ENCODE measurements around the gene MRI1.
"Not testable (repeated sequence)": the region's sequence is repeated elsewhere in the genome, so short reads cannot be mapped to it uniquely, and the experiment has no call there.

The MRI1 gene

GRCh38 chr19:13764101-13764807, at the start of gene MRI1:
TSS of gene MRI1 (plus strand) at chr19:13764522. CDS start at chr19:13764589, 67 bp downstream.
- peak; percentile 67 for DNase-seq (ENCODE audit: low spot score)

DNA sequence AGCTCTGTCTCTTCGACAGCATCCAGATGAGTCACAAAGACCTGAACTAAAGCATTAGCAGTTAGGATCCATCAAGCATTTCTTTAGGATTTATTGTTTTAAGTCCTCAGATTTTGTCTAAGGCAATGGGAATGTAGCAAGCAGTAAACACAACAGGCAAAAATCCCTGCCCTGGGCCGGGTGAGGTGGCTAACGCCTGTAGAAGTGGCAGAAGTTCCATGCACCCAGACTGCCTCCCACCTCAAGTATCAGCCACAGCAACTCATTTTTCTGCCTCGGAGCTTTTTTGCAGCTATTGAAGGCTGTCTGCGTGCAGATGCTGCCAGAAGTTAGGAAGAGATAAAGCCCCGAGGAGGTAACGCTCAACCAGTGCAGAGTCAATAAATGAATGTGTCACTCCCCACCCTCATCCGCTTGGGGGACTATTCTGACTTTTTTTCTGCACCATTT, 47.1 kb upstream of the MRI1 start:
- no peak for DNase-seq (ENCODE audit: low spot score)

DNA sequence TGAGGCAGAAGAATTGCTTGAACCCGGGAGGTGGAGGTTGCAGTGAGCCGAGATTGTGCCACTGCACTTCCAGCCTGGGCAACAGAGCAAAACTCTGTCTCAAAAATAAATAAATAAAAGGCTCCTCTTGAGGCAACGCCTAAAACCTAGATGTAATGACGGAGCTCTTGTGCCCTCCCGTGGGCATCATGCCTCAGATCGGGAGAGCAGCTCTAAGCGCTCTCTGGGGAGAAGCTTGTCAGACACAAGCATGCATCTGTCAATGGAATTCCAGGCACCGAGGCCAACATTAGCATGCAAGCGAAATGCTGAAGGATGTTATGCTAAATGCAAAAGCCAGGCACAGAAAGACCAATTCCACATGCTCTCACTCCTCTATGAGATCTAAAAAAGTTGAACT, 45.6 kb upstream of the MRI1 start:
- DNase-seq (ENCODE audit: low spot score) = no peak

DNA sequence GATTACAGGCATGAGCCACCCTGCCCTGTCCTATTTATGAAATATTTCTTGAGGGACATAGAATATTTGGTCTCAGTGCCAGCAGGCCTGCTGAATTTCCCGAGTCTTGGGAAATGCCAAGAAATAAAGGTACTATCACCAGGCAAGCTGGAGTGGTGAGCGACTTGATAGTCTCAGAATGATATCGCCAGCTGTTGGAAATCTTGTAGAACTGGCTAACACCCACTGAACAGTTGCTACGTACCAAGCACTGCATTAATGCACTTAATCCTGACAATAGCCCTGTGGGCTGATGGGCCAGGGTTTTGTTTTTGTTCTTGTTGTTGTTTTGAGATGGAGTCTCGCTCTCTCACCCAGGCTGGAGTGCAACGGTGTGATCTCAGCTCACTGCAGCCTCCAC, 42.2 kb upstream of the MRI1 start:
- no peak for DNase-seq (ENCODE audit: low spot score)

- no peak for DNase-seq (ENCODE audit: low spot score)
Measured at GRCh38 chr19:13723206-13723605, 41.1 kb upstream of the MRI1 start.

DNA sequence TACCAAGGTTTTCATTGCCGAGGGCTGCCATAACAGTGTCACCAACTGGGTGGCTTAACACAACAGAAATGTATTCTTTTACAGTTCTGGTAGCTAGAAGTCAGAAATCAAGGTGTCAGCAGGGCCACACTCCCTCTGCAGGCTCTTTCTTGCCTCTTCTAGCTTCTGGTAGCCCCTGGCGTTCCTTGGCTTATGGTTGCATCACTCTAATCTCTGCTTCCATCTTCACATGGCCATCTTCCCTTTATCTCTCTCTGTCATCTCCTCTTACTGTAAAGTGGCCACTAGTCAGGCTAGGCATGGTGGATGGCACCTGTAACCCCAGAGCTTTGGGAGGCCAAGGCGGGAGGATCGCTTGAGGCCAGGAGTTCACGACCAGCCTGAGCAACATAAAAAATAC, 38.0 kb upstream of the MRI1 start:
- no peak for DNase-seq (ENCODE audit: low spot score)

DNA sequence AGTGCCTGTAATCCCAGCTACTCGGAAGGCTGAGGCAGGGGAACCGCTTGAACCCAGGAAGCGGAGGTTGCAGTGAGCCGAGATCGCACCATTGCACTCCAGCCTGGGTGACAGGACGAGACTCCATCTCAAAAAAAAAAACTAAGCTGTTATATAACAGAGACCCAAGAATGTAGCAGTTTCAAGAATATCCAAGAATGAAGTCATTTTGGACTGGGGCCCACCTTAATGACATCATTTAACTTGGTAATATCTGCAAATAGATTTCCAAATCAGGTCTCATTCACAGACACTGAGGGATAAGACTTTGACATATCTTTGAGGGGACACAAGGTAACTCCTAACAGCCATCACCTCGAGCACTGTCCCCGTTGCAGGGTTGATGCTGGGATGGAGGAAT, 36.5 kb upstream of the MRI1 start:
- no peak for DNase-seq (ENCODE audit: low spot score)

- DNase-seq (ENCODE audit: low spot score) = no peak
Measured at GRCh38 chr19:13729859-13730258, 34.5 kb upstream of the MRI1 start.

- peak; percentile 93 for DNase-seq (ENCODE audit: low spot score)
Measured at GRCh38 chr19:13731147-13731964, 33.0 kb upstream of the MRI1 start.

DNA sequence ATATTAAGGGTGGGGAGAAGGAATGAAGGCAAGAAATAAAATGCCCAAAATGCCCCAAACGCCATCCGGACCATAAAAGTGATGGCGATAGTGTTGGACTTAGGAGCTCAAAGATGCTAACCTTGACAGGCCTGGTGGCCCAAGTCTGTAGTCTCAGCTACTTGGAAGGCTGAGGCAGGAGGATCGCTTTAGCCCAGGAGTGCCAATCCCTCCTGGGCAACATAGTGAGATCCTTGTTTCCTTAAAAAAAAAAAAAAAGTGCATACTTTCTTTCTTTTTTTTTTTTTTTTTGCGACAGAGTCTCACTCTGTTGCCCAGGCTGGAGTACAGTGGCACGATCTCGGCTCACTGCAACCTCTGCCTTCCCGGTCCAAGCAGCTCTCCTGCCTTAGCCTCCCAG, 32.0 kb upstream of the MRI1 start:
- no peak for DNase-seq (ENCODE audit: low spot score)

- DNase-seq (ENCODE audit: low spot score) = no peak
Measured at GRCh38 chr19:13734751-13735150, 29.6 kb upstream of the MRI1 start.

GRCh38 chr19:13738073-13738472, 26.2 kb upstream of the MRI1 start:
- no peak for DNase-seq (ENCODE audit: low spot score)

DNA sequence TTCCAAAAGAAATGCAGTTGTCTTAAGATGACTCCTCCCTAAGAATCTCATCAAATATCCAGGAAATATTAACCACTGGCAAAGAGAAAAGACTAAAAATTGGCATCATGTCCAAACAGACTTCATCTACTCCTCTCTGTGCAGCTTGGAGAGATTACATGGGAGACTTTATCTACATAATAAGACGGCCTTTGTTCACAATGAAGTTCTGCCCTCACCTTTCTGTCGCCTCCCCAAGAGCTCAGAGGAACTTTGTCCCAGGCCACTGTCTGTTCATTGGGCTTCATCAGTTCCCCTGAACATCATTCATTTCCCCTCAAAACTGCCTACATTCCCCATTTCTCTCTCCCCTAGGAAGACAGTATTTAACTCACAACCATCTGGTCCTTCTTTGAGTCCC, 22.4 kb upstream of the MRI1 start:
- no peak for DNase-seq (ENCODE audit: low spot score)

DNA sequence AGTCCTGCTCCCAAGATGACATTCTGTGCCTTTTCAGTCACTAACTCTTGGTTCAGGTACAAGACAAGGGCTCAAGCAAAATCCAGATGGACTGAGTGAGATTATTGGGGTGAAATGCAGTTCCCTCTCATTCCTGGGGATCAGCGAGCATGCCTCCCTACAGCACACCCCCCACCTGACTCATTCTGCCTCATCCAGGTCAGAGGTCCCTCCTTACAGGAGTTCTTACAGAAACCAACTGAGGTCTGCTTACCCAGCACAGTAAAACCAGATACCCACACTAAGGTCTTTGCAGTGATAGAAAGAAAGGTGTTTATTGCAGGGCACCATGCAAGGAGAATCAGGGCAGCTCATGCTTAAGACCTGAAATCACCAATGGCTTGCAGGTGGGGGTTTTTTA, 21.6 kb upstream of the MRI1 start:
- no peak for DNase-seq (ENCODE audit: low spot score)

DNA sequence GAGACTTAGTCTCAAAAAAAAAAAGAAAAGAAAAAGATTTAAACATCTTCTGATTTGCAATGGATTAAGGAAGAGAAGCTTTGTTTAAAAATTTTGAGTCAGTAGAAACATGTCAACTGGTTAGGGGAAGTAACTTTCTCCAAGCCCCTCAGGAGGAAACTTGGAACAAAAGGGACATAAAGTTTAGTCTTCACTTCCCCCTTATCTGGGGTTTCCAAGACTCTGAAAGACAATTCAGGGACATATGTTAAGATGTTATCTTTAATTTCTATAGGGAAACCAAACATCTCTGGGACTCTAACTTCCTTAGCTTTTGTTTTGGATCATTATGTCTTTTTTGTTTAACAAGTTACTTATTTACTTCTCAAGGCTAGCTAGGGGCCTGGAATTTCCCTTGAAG, 20.1 kb upstream of the MRI1 start:
- DNase-seq (ENCODE audit: low spot score) = no peak

- DNase-seq (ENCODE audit: low spot score) = no peak
Measured at GRCh38 chr19:13747098-13747453, 17.2 kb upstream of the MRI1 start.

DNA sequence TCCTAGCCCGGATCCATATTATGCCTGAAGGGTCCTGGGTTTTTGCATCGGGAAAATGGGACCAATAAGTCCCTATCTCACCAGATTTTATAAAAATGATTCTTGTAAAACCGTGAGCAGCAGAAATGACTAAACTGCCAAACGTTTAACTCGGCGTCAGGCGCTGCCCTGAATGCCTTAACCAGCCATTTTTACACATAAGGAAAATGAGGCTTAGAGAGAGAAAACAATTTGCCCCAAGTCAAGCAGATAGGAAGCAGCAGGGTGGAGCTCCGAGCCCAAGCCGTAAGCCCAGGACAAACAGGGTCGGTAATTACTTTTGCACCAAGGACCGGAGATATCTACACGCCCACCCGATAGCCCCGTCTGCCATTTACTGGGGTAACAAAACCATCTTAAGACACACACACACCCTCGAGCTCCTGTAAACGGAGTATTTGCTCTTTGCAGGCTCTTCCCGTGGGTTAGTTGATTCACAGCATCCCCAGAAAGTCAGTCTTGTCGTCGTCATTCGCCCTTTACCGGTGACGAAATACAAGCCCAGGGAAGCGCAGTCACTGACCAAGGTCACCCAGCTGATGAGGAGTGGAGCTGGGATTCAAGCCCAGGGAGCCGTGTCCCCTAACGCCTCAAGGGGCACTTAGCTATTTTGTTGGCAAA, 16.0 kb upstream of the MRI1 start:
- DNase-seq (ENCODE audit: low spot score) = peak; percentile 11

GRCh38 chr19:13751436-13751835, 12.9 kb upstream of the MRI1 start:
- no peak for DNase-seq (ENCODE audit: low spot score)

DNA sequence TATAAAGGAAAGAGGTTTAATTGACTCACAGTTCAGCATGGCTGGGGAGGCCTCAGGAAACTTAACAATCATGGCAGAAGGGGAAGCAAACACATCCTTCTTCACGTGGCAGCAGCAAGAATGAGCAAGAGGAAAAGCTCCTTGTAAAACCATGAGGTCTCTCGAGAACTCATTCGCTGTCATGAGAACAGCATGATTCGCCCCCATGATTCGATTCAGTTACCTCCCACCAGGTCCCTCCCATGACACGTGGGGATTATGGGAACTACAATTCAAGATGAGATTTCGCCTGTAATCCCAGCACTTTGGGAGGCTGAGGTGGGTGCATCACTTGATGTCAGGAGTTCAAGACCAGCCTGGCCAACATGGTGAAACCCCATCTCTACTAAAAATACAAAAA, 10.7 kb upstream of the MRI1 start:
- DNase-seq (ENCODE audit: low spot score) = not testable (repeated sequence)

DNA sequence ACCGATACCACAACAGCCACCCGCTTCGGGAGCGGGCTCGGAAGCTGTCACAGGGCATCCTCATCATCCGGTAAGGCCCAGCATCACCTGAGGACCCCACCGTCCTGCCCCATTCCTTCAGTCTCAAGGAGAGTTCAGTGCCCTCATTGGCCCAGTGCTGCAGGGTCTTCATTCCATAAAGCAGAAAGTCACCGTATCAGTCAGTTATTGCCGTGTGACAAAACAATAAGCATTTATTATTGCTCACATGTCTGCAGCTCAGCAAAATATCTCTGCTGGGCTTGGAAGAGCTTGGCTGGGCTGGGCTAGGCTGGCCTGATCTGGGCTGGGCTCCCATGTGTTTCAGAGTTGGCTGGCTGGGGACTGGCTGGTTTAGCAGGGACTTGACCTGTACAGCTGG, 8.1 kb upstream of the MRI1 start:
- DNase-seq (ENCODE audit: low spot score) = no peak

DNA sequence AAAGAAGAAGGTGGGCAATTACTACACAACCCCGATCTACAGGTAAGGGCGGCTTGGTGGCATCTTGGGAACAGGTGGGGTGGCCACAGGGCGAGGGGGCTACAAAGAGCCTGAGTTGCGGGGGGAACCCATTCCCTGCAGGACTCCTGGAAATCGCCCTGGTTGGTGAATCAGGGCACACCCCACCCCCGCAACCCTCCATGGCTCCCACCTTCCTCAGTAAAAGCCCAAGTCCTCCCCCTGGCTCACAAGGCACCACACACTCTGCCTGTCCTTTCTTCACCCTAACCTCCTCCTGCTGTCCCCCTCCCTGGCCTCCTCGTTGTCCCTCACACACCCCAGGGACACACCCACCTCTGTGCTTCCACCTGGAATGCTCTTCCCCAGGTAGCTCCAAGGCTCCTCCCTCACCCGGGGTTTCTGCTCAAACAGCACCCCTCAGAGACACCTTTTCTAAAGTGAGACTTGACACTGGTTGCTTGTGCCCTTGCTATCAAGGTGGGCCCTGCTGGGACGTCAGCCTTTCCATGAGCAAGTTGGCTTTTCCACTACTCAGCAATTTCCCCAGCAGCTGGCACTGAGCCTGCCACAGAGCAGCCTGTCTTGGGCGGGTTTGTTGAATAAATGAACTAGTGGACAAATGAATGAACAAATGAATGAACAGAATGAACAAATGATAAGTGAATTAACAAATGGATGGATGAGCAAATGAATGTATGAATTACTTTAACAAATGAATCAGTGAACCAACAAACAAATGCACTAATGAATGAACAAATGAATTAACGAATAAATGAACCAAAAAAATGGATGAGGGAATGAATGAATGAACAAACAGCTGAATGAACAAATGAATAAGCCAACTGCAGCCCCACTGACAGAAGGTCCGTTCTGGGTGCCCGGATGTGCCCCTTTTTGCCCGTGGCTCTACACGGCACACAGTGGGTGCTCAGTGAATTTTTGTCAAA, 6.2 kb upstream of the MRI1 start:
- DNase-seq (ENCODE audit: low spot score) = no peak

GRCh38 chr19:13758795-13759194, 5.5 kb upstream of the MRI1 start:
- DNase-seq (ENCODE audit: low spot score) = no peak
